ENCODE data around the gene CSK.

GRCh38 chr15:74838137-74838516, 56.2 kb downstream of the CSK start:
- TF ChIP-seq POLR2AphosphoS5 (IDR thresholded peaks at IDR 0.05; ENCODE audit: low read depth, low read length) (no peak), TAF1 (IDR thresholded peaks at IDR 0.05; ENCODE audit: borderline replicate concordance, insufficient read depth, low read length) (no peak)

Data from PFSK-1 (cell line).